GM19193 (cell line): ENCODE data around the gene RNASEH2A.

ENCODE experiments used
- POLR2A ChIP-seq: IDR thresholded peaks from 4 replicates; pipeline ENCODE4 v1.6.1; 2011; ENCODE audit not compliant: insufficient read depth, insufficient read length; ENCODE audit errors: extremely low read depth

The RNASEH2A gene

DNA sequence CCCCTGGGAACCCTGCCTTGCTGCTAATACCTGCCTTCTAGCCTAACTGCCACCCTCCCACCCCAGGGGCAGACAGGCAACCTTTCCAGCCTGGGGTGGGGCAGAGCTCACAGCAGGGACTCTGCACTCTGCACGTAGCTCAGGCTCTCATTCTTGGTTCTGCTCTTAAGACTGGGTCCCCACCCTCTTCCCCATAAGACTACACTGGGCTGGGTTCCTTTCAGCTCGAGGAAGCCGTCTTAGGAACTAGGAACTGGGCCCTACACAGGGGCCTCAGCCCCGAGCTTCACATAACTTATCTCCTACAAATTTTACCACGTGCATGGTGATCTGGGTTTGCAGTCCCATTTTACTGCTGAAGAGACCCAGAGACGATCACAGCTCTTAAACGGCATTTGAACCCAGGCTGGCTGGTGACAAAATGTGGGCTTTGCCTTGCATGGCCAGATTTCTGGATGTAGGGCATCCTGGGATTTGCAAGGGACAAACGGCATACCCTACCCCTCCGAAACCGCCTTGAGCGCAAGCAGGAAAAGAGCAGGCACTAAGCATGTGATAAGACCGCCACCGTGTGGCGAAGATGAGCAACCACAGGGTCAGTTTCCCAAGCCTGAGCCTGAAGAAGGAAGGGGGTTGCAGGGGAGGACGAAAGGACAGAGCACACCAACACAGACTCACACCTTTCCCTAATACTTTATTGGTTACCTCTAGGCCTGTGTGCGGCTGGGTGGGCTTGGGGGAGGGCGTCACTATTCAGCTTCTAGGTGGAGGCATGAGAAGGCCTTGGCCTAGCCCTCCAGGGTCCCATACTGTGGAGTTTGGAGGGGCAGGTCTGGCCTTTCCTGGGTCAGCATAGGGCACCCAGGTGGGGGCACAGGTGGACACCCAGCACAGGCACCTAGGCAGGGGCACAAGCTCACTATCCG lies 10.0 kb upstream of the RNASEH2A start:
- no peak for TF ChIP-seq POLR2A

DNA sequence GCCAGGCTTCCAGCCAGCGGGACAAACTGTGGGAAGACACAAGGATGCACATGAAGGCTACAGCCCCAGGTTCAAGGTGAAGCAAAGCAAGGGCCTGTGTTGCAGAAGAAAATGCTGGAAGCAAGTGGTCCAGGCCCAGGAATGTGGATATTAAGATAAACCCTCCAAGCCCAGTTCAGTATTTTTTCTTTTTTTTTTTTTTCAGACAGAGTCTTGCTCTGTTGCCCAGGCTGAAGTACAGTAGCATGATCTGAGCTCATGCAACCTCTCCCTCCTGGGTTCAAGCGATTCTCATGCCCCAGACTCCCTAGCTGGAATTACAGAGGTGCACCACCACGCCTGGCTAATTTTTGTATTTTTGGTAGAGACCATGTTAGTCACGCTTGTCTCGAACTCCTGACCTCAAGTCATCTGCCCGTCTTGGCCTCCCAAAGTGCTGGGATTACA lies 9.2 kb upstream of the RNASEH2A start:
- TF ChIP-seq POLR2A: no peak

DNA sequence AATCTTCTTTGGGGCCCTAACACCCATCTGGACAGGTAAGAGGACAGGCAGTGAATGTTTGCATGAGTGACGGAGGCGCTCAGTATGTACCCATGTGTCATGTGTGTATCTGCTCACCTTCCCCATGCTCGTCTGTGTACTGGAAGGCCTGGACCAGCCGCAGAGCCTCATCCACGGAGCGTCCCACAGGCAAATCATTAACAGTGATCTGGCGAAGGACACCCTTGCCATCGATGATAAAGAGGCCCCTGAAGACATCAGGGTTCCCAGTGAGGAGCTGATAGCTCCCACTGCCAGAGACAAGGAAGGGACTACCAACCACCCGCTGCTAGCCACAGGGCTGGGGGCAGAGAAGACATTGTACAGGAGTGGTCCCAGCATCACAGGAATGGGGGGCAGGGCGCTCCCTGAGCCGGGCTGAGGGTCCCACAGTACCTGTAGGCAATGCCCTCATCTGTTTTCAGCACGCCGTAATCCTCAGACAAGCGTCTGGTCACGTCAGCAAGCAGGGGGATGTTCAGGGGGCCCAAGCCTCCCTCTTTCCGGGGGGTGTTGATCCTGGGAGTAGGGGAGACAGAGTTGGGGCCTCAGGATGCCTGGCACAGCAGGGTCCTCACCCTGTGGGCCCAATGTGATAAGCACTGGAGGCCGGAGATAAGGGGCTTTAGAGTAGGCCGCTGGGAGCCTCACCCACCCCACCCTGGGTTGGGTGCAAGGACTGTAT lies 6.5 kb upstream of the RNASEH2A start:
- TF ChIP-seq POLR2A: no peak

DNA sequence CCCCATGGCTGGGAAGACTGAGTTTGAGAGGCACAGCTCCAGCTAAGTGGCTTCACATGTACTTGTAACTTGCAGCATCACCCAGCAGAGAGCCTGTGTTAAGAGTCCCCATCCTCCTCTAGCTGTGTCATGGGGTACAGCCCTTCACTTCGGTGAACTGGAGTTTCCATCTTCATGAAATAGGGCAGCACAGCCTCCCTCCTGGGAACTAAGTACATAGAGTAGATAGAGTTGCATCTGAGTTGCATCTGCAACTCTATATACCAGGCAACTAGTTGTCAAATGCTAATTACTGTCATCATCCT lies 6.0 kb upstream of the RNASEH2A start:
- TF ChIP-seq POLR2A: no peak

DNA sequence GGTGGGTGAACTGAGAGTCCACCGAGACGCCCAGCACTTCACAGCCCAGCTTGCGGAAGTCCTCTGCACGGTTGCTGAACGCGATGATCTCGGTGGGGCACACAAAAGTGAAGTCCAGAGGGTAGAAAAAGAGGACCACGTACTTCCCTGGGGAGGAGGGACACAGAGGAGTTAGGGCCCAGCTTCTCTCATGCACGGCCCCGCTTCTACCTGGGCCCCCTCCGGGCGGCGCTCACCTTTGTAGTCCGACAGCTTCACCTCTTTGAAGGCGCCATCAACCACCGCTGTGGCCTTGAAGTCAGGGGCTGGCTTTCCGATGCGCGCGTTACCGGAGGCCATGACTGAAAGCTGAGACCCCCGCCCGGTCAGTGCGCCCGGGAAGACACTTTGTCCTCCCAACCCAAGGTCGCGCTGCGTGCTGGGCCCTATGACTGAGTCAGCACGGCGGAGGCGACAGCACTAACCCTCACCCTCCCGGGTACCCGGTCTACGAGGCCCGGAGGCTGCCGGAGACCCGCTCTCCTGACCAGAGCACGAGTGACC lies 5.4 kb upstream of the RNASEH2A start:
- TF ChIP-seq POLR2A: no peak

DNA sequence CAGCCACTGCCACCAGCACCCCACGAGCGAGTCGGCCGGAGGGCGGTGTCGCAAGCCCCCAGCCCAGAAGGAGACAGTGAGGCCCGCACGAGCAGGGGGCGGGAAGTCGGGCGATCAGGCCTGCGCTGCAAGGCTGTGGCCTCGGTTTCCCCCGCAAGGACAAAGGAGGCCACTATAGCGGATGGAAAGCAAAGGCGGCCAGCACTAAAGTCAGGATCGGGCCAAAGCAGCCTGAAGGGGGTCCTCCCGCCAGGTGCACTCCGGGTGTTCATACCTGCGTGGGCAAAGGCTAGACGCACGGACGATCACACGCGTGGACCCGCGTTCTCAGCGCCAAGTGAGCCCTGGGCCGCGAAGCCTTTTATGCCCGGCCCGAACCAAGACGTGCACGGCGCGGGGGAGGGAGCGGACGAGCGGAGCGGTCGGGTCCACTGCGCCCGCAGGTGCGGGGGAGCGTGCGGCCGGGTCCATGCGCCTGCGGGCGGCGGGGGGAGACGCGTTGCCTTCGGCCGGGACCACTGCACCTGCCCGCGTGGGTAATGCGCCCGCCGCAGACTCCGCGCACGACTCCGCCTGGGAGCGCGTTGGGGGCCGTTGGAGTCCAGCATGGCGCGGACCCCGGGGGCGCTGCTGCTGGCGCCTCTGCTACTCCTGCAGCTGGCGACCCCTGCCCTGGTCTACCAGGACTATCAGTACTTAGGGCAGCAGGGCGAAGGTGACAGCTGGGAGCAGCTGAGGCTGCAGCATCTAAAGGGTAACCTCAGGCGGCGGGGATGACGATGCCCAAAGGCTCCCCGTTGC lies 4.7 kb upstream of the RNASEH2A start, which contains the start of the genes PRDX2 and THSD8:
Gene PRDX2 (minus strand): TSS at position 335 of the 801 bp plus-strand sequence. CDS start 539 bp downstream, outside the sequence.
Gene THSD8 (plus strand): TSS at position 604 of the 801 bp plus-strand sequence. CDS start 3 bp downstream, at position 607.
- TF ChIP-seq POLR2A: peak; percentile 88

DNA sequence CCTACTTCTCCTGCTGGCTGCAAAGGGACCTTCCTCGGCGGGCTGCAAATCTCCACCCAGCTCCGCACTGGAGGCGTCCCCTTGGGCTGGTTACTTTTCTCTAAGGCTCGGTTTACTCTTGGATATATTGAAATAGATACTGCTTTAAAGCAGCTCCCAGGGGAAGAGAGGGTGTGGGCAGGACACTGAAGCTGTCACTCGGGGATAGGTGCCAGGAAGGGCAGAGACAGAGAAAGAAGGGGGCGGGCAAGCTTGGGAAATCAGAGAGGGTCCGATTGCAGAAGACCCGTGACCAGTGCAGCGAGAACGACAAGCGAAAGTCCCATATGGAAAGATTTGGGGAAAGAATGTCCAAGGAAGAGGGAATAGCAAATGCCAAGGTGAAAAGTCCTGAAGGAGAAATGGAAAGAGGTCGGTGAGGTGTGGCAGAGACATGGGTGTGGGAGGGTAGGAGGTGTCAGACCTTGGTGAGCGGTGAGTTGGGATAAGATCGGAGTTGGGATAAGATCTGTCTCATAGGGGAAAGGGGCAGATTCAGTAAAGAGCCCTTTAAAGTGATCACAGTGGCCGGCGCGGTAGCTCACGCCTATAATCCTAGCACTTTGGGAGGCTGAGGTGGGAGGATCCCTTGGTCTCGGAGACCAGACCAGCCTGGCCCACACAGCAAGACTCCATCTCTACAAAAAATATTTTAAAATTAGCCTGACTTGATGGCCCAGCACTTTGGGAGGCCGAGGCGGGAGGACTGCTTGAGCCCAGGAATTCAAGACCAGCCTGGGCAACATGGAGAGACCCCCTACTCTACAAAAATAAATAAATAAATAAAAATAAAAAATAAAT lies 3.9 kb upstream of the RNASEH2A start:
- TF ChIP-seq POLR2A: no peak

DNA sequence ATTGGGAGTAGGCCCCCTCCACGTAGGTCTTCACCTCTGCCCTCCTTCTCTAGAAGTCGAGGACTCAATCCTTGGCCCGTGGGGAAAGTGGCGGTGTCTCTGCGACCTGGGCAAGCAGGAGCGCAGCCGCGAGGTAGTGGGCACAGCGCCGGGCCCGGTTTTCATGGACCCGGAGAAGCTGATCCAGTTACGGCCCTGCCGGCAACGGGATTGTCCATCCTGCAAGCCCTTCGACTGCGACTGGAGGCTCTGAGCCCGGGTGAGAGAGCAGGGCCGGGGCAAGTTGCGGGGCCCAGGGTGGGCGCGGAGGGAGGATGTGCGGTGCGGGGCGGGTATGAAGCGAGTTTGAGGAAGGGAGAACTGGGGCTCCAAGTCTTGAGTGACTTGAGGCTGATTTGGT lies 2.3 kb upstream of the RNASEH2A start:
- no peak for TF ChIP-seq POLR2A

DNA sequence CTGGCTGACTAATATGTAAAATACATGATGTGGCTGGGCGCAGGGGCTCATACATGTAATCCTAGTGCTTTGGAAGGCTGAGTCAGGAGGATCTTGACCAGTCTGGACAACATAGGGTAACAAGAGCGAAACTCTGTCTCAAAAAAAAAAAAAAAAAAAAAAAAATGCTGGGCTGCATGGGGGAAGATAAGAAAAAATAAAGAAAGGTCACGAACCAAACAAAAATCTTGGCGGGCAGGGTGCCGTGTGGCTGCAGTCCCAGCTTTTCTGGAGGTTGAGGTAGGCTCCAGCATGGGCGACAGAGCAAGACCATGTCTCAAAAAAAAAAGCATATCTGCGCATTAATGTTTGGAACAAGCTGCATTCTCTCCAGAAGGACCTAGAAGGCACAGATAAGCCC lies 8.7 kb downstream of the RNASEH2A start:
- no peak for TF ChIP-seq POLR2A

DNA sequence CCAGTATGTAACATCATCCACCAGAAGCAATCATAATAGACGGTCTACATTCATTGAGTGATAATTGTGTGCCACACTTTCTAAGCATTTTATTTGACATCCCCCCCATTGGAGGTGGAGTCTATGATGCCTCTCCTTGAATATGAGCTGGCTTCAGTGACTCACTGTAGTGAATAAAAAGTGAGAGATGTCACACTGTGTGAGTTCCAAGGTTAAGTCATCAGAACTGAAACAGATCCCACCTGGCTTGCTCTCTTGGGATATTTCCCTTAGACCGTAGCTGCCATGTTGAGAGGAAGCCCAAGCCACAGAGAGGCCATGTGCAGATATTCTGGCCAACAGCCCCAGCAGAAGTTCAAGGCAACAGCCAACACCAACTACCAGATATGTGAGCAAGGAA lies 15.4 kb downstream of the RNASEH2A start:
- no peak for TF ChIP-seq POLR2A

DNA sequence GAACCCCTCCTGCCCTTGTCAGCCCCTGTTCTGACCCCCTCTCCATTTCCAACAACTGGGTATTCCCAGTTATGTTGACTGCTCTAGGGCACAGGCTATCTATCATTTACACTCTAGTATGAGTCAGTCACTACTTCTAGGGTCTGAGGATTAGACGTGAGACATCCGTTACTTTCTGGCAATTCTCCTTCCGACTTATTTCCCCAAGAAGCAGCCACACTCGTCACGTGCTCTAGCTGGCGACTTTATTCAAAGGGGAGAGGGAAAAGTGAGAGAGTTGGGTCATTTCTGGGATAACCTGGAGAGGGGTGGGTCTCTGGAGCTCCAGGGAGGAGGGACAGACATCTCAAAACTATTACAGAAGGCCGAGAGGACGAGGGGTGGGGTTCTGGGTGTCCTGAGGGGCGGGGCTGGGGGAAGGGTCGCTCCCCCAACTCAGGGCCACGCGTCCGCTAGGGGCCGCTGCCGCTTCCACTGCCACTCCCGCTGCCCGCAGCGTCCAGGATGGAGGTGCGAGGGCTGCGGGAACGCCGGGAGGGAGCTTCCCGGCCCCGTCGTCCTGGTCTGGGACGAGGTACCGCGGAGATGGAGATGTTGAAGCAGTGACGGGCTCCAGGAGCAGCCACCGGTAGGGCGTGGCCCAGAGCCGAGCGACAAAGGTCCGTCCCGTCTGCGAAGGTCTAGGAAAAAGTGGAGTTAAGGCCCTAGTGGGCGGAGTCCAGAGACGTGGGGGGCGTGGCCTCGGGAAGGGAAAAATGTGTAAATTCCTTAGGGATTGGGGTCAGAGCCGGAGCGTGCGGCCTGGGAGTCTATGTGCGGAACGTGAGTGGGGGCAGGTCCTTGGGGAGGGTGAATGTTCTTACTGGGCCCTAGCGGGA lies 19.1 kb downstream of the RNASEH2A start:
- no peak for TF ChIP-seq POLR2A

DNA sequence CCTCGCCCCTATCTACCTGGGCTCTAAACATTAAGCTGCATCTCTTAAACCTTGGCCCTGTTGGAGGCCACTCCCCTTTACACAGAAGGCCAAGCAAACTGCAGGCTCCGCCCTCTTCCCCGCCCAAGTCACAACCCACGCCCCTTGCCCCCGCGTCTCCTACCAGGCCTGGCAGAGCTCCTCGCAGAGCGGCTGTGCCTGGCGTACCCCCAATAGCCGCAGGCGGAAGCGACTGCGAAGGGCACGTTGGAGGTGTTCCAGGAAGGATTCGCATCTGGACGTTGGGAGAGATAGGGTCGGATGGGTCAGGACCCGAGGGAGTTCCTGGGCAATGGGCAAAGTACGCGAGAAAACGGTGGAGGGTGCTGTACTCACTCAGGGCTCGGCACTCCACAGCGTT lies 22.1 kb downstream of the RNASEH2A start:
- TF ChIP-seq POLR2A: no peak

DNA sequence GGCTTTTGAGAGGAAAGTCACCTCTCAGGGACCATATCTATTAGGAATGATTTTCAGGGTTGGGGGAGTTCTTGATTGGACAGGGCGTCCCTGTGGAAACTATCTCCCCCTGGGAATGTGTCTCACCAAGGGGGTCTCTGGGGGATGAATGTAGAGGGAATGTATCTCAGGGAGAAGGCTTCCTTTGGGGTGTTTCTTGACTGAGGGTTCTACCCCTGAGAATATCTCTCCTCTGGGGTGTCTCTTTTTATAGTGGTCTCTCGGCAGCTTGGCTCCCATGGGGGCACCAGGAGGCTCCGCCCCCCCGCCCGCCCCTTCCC lies 27.0 kb downstream of the RNASEH2A start:
- TF ChIP-seq POLR2A: no peak

DNA sequence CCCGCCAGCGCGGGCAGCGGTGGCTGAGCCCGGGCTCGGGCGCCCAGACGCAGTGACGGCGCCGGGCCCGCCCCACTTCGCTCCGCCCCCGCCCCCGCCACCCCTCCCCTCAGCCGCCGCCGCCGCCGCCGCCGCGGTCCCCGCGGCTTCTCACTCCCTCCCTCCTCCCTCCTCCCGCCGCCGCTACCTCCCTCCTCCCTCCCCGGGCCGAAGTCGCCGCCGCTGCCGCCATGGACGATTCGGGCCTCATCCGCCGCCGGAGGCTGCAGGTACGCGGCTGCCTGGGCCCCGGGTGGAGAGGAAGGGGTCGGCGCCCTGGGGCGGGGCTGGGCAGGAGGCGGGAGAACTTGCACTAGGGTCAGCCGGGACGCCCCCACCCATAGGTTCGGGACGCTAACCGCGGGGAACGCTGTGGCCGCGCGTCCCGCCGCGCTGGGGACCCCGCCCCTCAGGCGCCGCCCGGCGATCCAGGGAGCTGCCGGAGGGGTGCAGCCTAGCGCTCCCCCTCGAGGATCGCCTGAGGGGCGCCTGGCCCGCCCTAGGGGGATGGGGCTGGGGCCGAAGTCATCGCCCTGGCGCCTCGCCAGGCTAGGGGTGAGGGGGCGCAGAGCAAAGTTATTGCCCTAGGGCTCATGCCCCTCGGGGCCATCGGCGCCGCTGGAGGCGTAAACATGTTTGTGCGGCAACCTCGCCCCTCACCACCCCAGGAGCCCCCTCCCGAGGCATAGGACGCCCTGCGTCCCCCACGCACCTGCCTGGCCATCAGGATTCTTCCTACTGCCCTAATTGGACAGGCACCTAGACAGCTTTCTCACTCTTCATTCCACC lies 27.6 kb downstream of the RNASEH2A start:
- TF ChIP-seq POLR2A: no peak
